Erythroblast (primary cell): Measurements from ENCODE around the gene TMEM184C.

ENCODE experiments used
- GATA1 ChIP-seq: IDR thresholded peaks from 2 replicates; pipeline ENCODE4 v1.6.1; 2011; ENCODE audit warnings: low read depth, mild to moderate bottlenecking, control low read depth, low read length, moderate library complexity
- POLR2A ChIP-seq: IDR thresholded peaks from 2 replicates; pipeline ENCODE4 v1.6.1; 2011; ENCODE audit warnings: mild to moderate bottlenecking, low read length

- no peak for TF ChIP-seq POLR2A
- TF ChIP-seq GATA1, result no peak
Measured at GRCh38 chr4:147689067-147689466, 71.9 kb downstream of the TMEM184C start.
